Measurements from ENCODE around the gene PHRF1.

The PHRF1 gene

GRCh38 chr11:538431-539051 is 37.7 kb upstream of the PHRF1 start:
- DNase-seq (ENCODE audit: low read depth): no peak
- no peak for TF ChIP-seq CTCF (IDR thresholded peaks at IDR 0.05; ENCODE audit: control insufficient read depth, insufficient read depth, low read depth, low read length, missing control alignments)
- no peak overlapping the region for H3K4me3 ChIP-seq (ENCODE audit: control insufficient read depth, low read depth, low read length)

GRCh38 chr11:539971-540481 is 36.2 kb upstream of the PHRF1 start:
- no peak for DNase-seq (ENCODE audit: low read depth)
- no peak for TF ChIP-seq CTCF (IDR thresholded peaks at IDR 0.05; ENCODE audit: control insufficient read depth, insufficient read depth, low read depth, low read length, missing control alignments)
- no peak overlapping the region for H3K4me3 ChIP-seq (ENCODE audit: control insufficient read depth, low read depth, low read length)

- no peak for TF ChIP-seq CTCF (IDR thresholded peaks at IDR 0.05; ENCODE audit: control insufficient read depth, insufficient read depth, low read depth, low read length, missing control alignments)
Observed at GRCh38 chr11:540583-541432, 35.5 kb upstream of the PHRF1 start.

GRCh38 chr11:541433-541885 is 34.8 kb upstream of the PHRF1 start:
- no peak for TF ChIP-seq CTCF (IDR thresholded peaks at IDR 0.05; ENCODE audit: control insufficient read depth, insufficient read depth, low read depth, low read length, missing control alignments)
- DNase-seq (ENCODE audit: low read depth): no peak
- no peak overlapping the region for H3K4me3 ChIP-seq (ENCODE audit: control insufficient read depth, low read depth, low read length)

More at GRCh38 chr11:540583-541432, 35.5 kb upstream of the PHRF1 start:
- H3K4me3 ChIP-seq (ENCODE audit: control insufficient read depth, low read depth, low read length): no peak overlapping the region
- no peak for DNase-seq (ENCODE audit: low read depth)

DNA sequence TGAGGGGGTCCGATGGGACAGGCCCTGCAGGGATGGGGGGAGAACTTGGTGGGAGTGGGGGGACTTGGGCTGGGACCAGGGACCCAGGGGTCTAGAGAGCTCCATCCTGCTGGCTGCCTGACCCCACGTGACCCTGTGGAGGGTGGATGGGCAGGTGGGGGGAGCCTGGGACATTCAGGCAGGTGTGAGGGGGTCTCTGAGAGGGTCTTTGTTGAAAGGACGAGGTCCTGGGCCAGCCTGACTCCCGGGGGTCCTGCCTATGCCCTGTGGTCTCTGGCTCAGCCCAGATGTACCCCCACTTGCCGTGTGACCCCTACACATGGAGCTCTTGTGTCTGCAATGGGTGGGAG is 31.5 kb upstream of the PHRF1 start:
- no peak for TF ChIP-seq CTCF (IDR thresholded peaks at IDR 0.05; ENCODE audit: control insufficient read depth, insufficient read depth, low read depth, low read length, missing control alignments)
- no peak overlapping the region for H3K4me3 ChIP-seq (ENCODE audit: control insufficient read depth, low read depth, low read length)
- DNase-seq (ENCODE audit: low read depth): no peak

DNA sequence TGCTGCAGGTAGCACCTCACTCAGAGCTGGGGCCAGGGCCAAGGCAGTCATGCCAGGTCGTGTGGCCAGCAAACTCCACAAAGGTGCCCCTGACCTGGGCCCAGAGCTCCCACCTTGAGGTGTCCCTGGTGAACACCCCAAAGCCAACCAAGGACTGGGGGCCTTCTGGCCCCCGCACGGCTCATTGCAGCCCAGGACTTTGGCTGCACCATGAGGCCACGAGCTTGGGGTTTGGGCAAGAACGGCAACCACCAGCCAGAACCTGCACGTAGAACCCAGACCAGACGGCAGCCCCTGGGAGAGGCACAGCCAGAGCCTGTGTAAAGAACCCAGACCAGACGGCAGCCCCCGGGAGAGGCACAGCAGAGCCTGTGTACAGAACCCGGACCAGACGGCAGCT is 31.1 kb upstream of the PHRF1 start:
- TF ChIP-seq CTCF (IDR thresholded peaks at IDR 0.05; ENCODE audit: control insufficient read depth, insufficient read depth, low read depth, low read length, missing control alignments): no peak
- no peak for DNase-seq (ENCODE audit: low read depth)
- no peak overlapping the region for H3K4me3 ChIP-seq (ENCODE audit: control insufficient read depth, low read depth, low read length)
